WTC11 (cell line): Measurements from ENCODE around the gene SLC26A2.

ENCODE experiments used
- ATF3 ChIP-seq: sonication (generic); formaldehyde crosslinking; conservative IDR thresholded peaks from 2 replicates; pipeline ENCODE4 v1.8.1; 2022; ENCODE audit warnings: mild to moderate bottlenecking, missing genetic modification reagents
- SP1 ChIP-seq: sonication (generic); formaldehyde crosslinking; conservative IDR thresholded peaks from 2 replicates; pipeline ENCODE4 v1.8.1; 2022; ENCODE audit warnings: missing genetic modification reagents
- TF ChIP-seq, protein P1 (sequence below): sonication (generic); formaldehyde crosslinking; IDR thresholded peaks from 2 replicates; pipeline ENCODE4 v1.8.0; 2022; ENCODE audit warnings: missing genetic modification reagents

DNA sequence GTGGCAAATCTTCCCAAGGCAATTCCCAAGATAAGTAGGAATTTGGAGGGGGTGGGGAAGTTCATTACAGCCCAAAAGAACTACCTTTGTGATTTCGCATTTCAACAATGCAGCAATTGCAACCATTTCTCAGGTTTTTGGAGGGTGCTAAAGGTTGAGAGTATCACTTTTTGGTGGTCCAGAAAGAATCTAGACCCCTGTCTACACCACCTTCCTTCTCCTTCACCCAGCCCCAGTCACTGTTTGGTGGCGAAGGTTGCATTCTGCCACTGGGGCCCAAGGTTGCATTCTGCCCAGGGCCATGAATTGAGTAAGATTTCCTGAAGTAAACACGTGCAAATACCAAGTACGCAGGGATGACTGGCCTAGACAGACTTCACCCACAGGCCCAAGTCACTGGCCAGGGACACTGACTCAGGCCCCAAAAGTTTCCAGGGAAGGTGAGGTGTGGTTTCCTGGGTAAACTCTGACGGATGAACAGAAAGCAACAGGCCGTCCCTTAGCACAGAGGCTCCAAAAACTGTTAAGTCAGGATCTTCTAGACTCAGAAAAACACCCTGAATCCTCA is 21.7 kb upstream of the SLC26A2 start:
- TF ChIP-seq, protein P1, sequence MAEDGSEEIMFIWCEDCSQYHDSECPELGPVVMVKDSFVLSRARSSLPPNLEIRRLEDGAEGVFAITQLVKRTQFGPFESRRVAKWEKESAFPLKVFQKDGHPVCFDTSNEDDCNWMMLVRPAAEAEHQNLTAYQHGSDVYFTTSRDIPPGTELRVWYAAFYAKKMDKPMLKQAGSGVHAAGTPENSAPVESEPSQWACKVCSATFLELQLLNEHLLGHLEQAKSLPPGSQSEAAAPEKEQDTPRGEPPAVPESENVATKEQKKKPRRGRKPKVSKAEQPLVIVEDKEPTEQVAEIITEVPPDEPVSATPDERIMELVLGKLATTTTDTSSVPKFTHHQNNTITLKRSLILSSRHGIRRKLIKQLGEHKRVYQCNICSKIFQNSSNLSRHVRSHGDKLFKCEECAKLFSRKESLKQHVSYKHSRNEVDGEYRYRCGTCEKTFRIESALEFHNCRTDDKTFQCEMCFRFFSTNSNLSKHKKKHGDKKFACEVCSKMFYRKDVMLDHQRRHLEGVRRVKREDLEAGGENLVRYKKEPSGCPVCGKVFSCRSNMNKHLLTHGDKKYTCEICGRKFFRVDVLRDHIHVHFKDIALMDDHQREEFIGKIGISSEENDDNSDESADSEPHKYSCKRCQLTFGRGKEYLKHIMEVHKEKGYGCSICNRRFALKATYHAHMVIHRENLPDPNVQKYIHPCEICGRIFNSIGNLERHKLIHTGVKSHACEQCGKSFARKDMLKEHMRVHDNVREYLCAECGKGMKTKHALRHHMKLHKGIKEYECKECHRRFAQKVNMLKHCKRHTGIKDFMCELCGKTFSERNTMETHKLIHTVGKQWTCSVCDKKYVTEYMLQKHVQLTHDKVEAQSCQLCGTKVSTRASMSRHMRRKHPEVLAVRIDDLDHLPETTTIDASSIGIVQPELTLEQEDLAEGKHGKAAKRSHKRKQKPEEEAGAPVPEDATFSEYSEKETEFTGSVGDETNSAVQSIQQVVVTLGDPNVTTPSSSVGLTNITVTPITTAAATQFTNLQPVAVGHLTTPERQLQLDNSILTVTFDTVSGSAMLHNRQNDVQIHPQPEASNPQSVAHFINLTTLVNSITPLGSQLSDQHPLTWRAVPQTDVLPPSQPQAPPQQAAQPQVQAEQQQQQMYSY (CRISPR knock-in tag) = no peak
- no peak for TF ChIP-seq SP1 (CRISPR knock-in tag)
- no peak for TF ChIP-seq ATF3 (CRISPR knock-in tag)
